Mesenchymal stem cell (in vitro differentiated cells and primary cell): Measurements from ENCODE around the gene KIAA1614.

Experiments used
- DNase-seq: peaks from one replicate; pipeline ENCODE4 v3.0.0-alpha.2; 2013
- H2AFZ ChIP-seq: one replicate; pipeline ENCODE4 v1.6.1; 2013; ENCODE audit warnings: low read depth, mild to moderate bottlenecking, control low read depth, inconsistent platforms, low read length, moderate library complexity
- H2AK5ac ChIP-seq: 2 replicates; pipeline ENCODE4 v1.6.1; 2013; ENCODE audit warnings: low read length, moderate library complexity, mild to moderate bottlenecking, inconsistent platforms; ENCODE audit not compliant: severe bottlenecking
- H2BK120ac ChIP-seq: one replicate; pipeline ENCODE4 v1.6.1; 2013; ENCODE audit warnings: low read depth, mild to moderate bottlenecking, inconsistent platforms, low read length, moderate library complexity
- H2BK12ac ChIP-seq, 2 experiments: one replicate each; pipeline ENCODE4 v1.6.1; 2013; ENCODE audit warnings: inconsistent platforms in 2 of 2, low read length in 2 of 2, mild to moderate bottlenecking in 2 of 2, moderate library complexity in 2 of 2, control low read depth in 1 of 2
- H2BK15ac ChIP-seq: one replicate; pipeline ENCODE4 v1.6.1; 2013; ENCODE audit warnings: mild to moderate bottlenecking, low read depth, inconsistent platforms; ENCODE audit not compliant: poor library complexity, severe bottlenecking
- H2BK5ac ChIP-seq: 2 replicates; pipeline ENCODE4 v1.6.1; 2013; ENCODE audit warnings: low read depth, mild to moderate bottlenecking, low read length, control low read depth, inconsistent platforms; ENCODE audit not compliant: poor library complexity, severe bottlenecking
- H3K14ac ChIP-seq, 2 experiments: one replicate each; pipeline ENCODE4 v1.6.1; 2013; ENCODE audit warnings: inconsistent platforms in 2 of 2, low read length in 2 of 2, control low read depth in 1 of 2, mild to moderate bottlenecking in 1 of 2, moderate library complexity in 1 of 2
- H3K18ac ChIP-seq, 2 experiments: one replicate each; pipeline ENCODE4 v1.6.1; 2013; ENCODE audit warnings: inconsistent platforms in 2 of 2, low read length in 2 of 2, control low read depth in 1 of 2, low read depth in 1 of 2, mild to moderate bottlenecking in 1 of 2
- H3K23ac ChIP-seq, 2 experiments: one replicate each; pipeline ENCODE4 v1.6.1; 2013; ENCODE audit warnings: inconsistent platforms in 2 of 2, low read length in 2 of 2, mild to moderate bottlenecking in 2 of 2, moderate library complexity in 2 of 2, control low read depth in 1 of 2
- H3K27ac ChIP-seq: 2 replicates; pipeline ENCODE4 v1.5.1; 2013; ENCODE audit warnings: mild to moderate bottlenecking, moderate library complexity, low read length, control low read depth, inconsistent platforms; ENCODE audit not compliant: poor library complexity, severe bottlenecking
- H3K27me3 ChIP-seq, 2 experiments: 2 replicates each; pipeline versions ENCODE4 v1.6.1 to v1.7.0; 2013; ENCODE audit warnings: low read length in 2 of 2, mild to moderate bottlenecking in 2 of 2, moderate library complexity in 2 of 2, control low read depth in 1 of 2, inconsistent platforms in 1 of 2; ENCODE audit not compliant: control insufficient read depth in 1 of 2, insufficient read depth in 1 of 2
- H3K36me3 ChIP-seq, 2 experiments: 2 replicates each; pipeline versions ENCODE4 v1.6.1 to v1.7.0; 2013; ENCODE audit warnings: low read length in 2 of 2, control low read depth in 1 of 2, inconsistent platforms in 1 of 2, low read depth in 1 of 2, mild to moderate bottlenecking in 1 of 2; ENCODE audit not compliant: insufficient read depth in 2 of 2, control insufficient read depth in 1 of 2
- H3K4ac ChIP-seq, 2 experiments: one replicate each; pipeline ENCODE4 v1.6.1; 2013; ENCODE audit warnings: inconsistent platforms in 2 of 2, low read length in 2 of 2, mild to moderate bottlenecking in 2 of 2, moderate library complexity in 2 of 2, control low read depth in 1 of 2, low read depth in 1 of 2
- H3K4me1 ChIP-seq: 2 replicates; pipeline ENCODE4 v1.6.1; 2013; ENCODE audit warnings: low read depth, low read length, control low read depth; ENCODE audit not compliant: control insufficient read depth, insufficient read depth
- H3K4me2 ChIP-seq: 2 replicates; pipeline ENCODE4 v1.6.1; 2013; ENCODE audit warnings: low read length, mild to moderate bottlenecking, inconsistent platforms; ENCODE audit not compliant: poor library complexity, severe bottlenecking
- H3K4me3 ChIP-seq, 2 experiments: 2 replicates each; pipeline versions ENCODE4 v1.5.1 to v1.7.0; 2013; ENCODE audit warnings: low read length in 2 of 2, mild to moderate bottlenecking in 2 of 2, control low read depth in 1 of 2, low read depth in 1 of 2; ENCODE audit not compliant: insufficient read depth in 1 of 2
- H3K79me1 ChIP-seq: replicated peaks from 2 replicates; pipeline ENCODE4 v1.6.1; 2013; ENCODE audit warnings: mild to moderate bottlenecking, control low read depth, low read length, inconsistent platforms; ENCODE audit not compliant: poor library complexity, severe bottlenecking
- H3K9ac ChIP-seq: 2 replicates; pipeline ENCODE4 v1.7.0; 2013; ENCODE audit warnings: mild to moderate bottlenecking, low read length, moderate library complexity
- H3K9me3 ChIP-seq: 2 replicates; pipeline ENCODE4 v1.7.0; 2013; ENCODE audit warnings: mild to moderate bottlenecking, low read length; ENCODE audit not compliant: control insufficient read depth
- H4K8ac ChIP-seq: one replicate; pipeline ENCODE4 v1.6.1; 2013; ENCODE audit warnings: inconsistent platforms, mild to moderate bottlenecking, low read length, moderate library complexity
- H4K91ac ChIP-seq: one replicate; pipeline ENCODE4 v1.6.1; 2013; ENCODE audit warnings: mild to moderate bottlenecking, low read length, inconsistent platforms
- WGBS: methylation state at CpG from one replicate; pipeline ENCODE4 v1.1.7; 2013; ENCODE audit warnings: mixed read lengths; 5-methylcytosine and 5-hydroxymethylcytosine counted together

Gene KIAA1614

GRCh38 chr1:180908074-180908765 is 4.5 kb upstream of the KIAA1614 start:
- peaks cover 3% of the 10 kb centered on the region for H3K79me1 ChIP-seq
- H3K23ac ChIP-seq: no peak overlapping the region
- no peak overlapping the region for H3K4me2 ChIP-seq
- H3K36me3 ChIP-seq: no peaks in the 10 kb centered on the region
- H2BK15ac ChIP-seq: no peak overlapping the region
- no peak overlapping the region for H4K91ac ChIP-seq
- no peaks in the 10 kb centered on the region for H3K9me3 ChIP-seq
- H3K4ac ChIP-seq: no peak overlapping the region
- no peak overlapping the region for H2AFZ ChIP-seq
- no peak overlapping the region for H3K9ac ChIP-seq
- no peak overlapping the region for H2BK12ac ChIP-seq
- H3K4me3 ChIP-seq: no peak overlapping the region
- H3K27ac ChIP-seq: no peak overlapping the region
- no peak overlapping the region for H2BK5ac ChIP-seq
- no peak overlapping the region for H3K14ac ChIP-seq
- H2AK5ac ChIP-seq: no peak overlapping the region
- H4K8ac ChIP-seq: no peak overlapping the region
- H2BK120ac ChIP-seq: no peak overlapping the region
- no peaks in the 10 kb centered on the region for H3K27me3 ChIP-seq
- H3K4me1 ChIP-seq: peaks cover 12% of the 10 kb centered on the region
- H3K18ac ChIP-seq: no peak overlapping the region
- 89% methylated on average over 14 of the region's 15 CpGs for WGBS
- DNase-seq: no peak

- no peak overlapping the region for H3K14ac ChIP-seq
- no peaks in the 10 kb centered on the region for H3K36me3 ChIP-seq
- no peaks in the 10 kb centered on the region for H3K9me3 ChIP-seq
- H4K8ac ChIP-seq: no peak overlapping the region
- H3K79me1 ChIP-seq: peaks cover 3% of the 10 kb centered on the region
- 66% methylated on average over 3 of the region's 3 CpGs for WGBS
- no peak overlapping the region for H2AFZ ChIP-seq
- no peak overlapping the region for H3K23ac ChIP-seq
- no peak overlapping the region for H2BK12ac ChIP-seq
- H3K27me3 ChIP-seq: no peaks in the 10 kb centered on the region
- no peak overlapping the region for H2BK120ac ChIP-seq
- no peak for DNase-seq
- no peak overlapping the region for H3K9ac ChIP-seq
- H2BK15ac ChIP-seq: no peak overlapping the region
- H2BK5ac ChIP-seq: no peak overlapping the region
- H2AK5ac ChIP-seq: peak overlapping the region; percentile 61
- H3K4ac ChIP-seq: no peak overlapping the region
- H4K91ac ChIP-seq: no peak overlapping the region
- peaks cover 12% of the 10 kb centered on the region for H3K4me1 ChIP-seq
- H3K4me2 ChIP-seq: no peak overlapping the region
- peak overlapping the region; percentile 23 for H3K27ac ChIP-seq
- no peak overlapping the region for H3K18ac ChIP-seq
- no peak overlapping the region for H3K4me3 ChIP-seq
These were observed 3.7 kb upstream of the KIAA1614 start for GRCh38 chr1:180909005-180909414.

- Histone ChIP-seq H3K4me2 (no peak overlapping the region), H3K9ac (no peak overlapping the region), H2BK120ac (no peak overlapping the region), H2BK15ac (no peak overlapping the region), H3K36me3 (no peaks in the 10 kb centered on the region), H2BK5ac (no peak overlapping the region), H2AK5ac (peak overlapping the region; percentile 72), H3K4me1 (peaks cover 12% of the 10 kb centered on the region), H3K9me3 (no peaks in the 10 kb centered on the region), H4K91ac (no peak overlapping the region), H4K8ac (no peak overlapping the region), H2BK12ac (no peak overlapping the region), H3K79me1 (peaks cover 3% of the 10 kb centered on the region), H3K4me3 (no peak overlapping the region), H3K23ac (no peak overlapping the region), H3K27ac (peak overlapping the region; percentile 23), H3K27me3 (no peaks in the 10 kb centered on the region), H3K14ac (no peak overlapping the region), H2AFZ (no peak overlapping the region), H3K18ac (no peak overlapping the region), H3K4ac (no peak overlapping the region)
- no peak for DNase-seq
- 82% methylated on average over 3 of the region's 5 CpGs for WGBS
These were observed 3.2 kb upstream of the KIAA1614 start for GRCh38 chr1:180909462-180909976.

GRCh38 chr1:180911640-180912191 is 981 bp upstream of the KIAA1614 start:
- peak overlapping the region; percentile 86 to 93 for H3K18ac ChIP-seq
- no peak overlapping the region for H2AK5ac ChIP-seq
- H3K14ac ChIP-seq: no peak overlapping the region
- H3K36me3 ChIP-seq: peaks cover 7 to 8% of the 10 kb centered on the region in 2 experiments
- no peaks in the 10 kb centered on the region for H3K27me3 ChIP-seq
- H3K79me1 ChIP-seq: peaks cover 10% of the 10 kb centered on the region
- peak overlapping the region; percentile 1 to 78 for H3K4ac ChIP-seq
- H3K27ac ChIP-seq: peak overlapping the region; percentile 43
- H2BK12ac ChIP-seq: no peak overlapping the region
- peak overlapping the region; percentile 34 for H2BK15ac ChIP-seq
- H3K4me2 ChIP-seq: peak overlapping the region; percentile 91
- peak overlapping the region; percentile 97 for H4K8ac ChIP-seq
- H2BK5ac ChIP-seq: no peak overlapping the region
- WGBS: 36% methylated on average over 17 of the region's 17 CpGs
- peak overlapping the region; percentile 80 for H4K91ac ChIP-seq
- H3K23ac ChIP-seq: peak overlapping the region in 1 of 2 experiments; percentile 67
- no peaks in the 10 kb centered on the region for H3K9me3 ChIP-seq
- peaks cover 12% of the 10 kb centered on the region for H3K4me1 ChIP-seq
- peak overlapping the region; percentile 79 to 86 for H3K4me3 ChIP-seq
- peak overlapping the region; percentile 19 for H2BK120ac ChIP-seq
- H2AFZ ChIP-seq: peak overlapping the region; percentile 78
- peak overlapping the region; percentile 91 for H3K9ac ChIP-seq
- peak; percentile 38 for DNase-seq
